ENCODE data around the gene FGL2. TPM values are rescaled to one million over a fixed set of nuclear protein-coding genes. Genes with fewer than 3 reads are reported as not detected.

The FGL2 gene
- total RNA-seq, result 8.1 TPM
- 10 to 100 TPM in 3 of 4 donors, 1 to 10 TPM in 1; 6.2 to 14.2 (median 10.8) TPM for polyA plus RNA-seq

- no peaks in the 10 kb centered on the region for H3K9me3 ChIP-seq (ENCODE audit: control insufficient read depth in 2 of 2, low read length in 2 of 2)
- ATAC-seq (ENCODE audit: low read depth in 2 of 2) (peak; percentile 76), DNase-seq (peak; percentile 22 to 69 (median 41))
- peak within 1 kb of the TSS; percentile 72 for H3K27ac ChIP-seq (ENCODE audit: insufficient read depth, low read length, poor library complexity, severe bottlenecking)
- Mint-ChIP-seq H3K36me3 (peaks cover 4% of the 10 kb centered on the region), H3K27ac (peak within 1 kb of the TSS; percentile 87 to 98 (median 93)), H3K9me3 (no peaks in the 10 kb centered on the region), H3K4me1 (peaks cover 11 to 63% (median 40%) of the 10 kb centered on the region in 4 donors), H3K4me3 (peak within 1 kb of the TSS; percentile 84 to 98 (median 91)), H3K27me3 (no peaks in the 10 kb centered on the region)
- H3K4me3 ChIP-seq (ENCODE audit: low read depth, low read length), result peak within 1 kb of the TSS; percentile 91
- H3K4me1 ChIP-seq (ENCODE audit: control insufficient read depth, insufficient read depth, low read length, poor library complexity, severe bottlenecking), result peaks cover 48% of the 10 kb centered on the region
- no peaks in the 10 kb centered on the region for H3K36me3 ChIP-seq (ENCODE audit: control insufficient read depth, insufficient read depth, low read length)
- H3K27me3 ChIP-seq (ENCODE audit: control insufficient read depth, insufficient read depth, low read length), result no peaks in the 10 kb centered on the region
Measured at GRCh38 chr7:77199013-77199966, at the start of gene FGL2. Gene FGL2 (minus strand): TSS chr7:77199819. CDS start chr7:77199793, 26 bp downstream.

- no peak for ATAC-seq (ENCODE audit: low read depth in 2 of 2)
- Mint-ChIP-seq H3K36me3 (peaks cover 9% of the 10 kb centered on the region), H3K27me3 (no peaks in the 10 kb centered on the region)
Measured at GRCh38 chr7:77248154-77248553, 48.5 kb upstream of the FGL2 start.

GRCh38 chr7:77247206-77247850 is 47.7 kb upstream of the FGL2 start:
- ATAC-seq (ENCODE audit: low read depth in 2 of 2) (peak; percentile 93 to 95), DNase-seq (peak; percentile 76 to 90 (median 82))
- Mint-ChIP-seq H3K4me3 (no peak overlapping the region), H3K36me3 (peaks cover 15% of the 10 kb centered on the region), H3K27ac (no peak overlapping the region), H3K9me3 (no peaks in the 10 kb centered on the region), H3K4me1 (no peaks in the 10 kb centered on the region), H3K27me3 (no peaks in the 10 kb centered on the region)
- no peak overlapping the region for H3K4me3 ChIP-seq (ENCODE audit: low read depth, low read length)
- H3K27me3 ChIP-seq (ENCODE audit: control insufficient read depth, insufficient read depth, low read length), result no peaks in the 10 kb centered on the region
- H3K27ac ChIP-seq (ENCODE audit: insufficient read depth, low read length, poor library complexity, severe bottlenecking), result no peak overlapping the region
- peaks cover 2% of the 10 kb centered on the region for H3K36me3 ChIP-seq (ENCODE audit: control insufficient read depth, insufficient read depth, low read length)
- no peaks in the 10 kb centered on the region for H3K9me3 ChIP-seq (ENCODE audit: control insufficient read depth in 2 of 2, low read length in 2 of 2)
- no peaks in the 10 kb centered on the region for H3K4me1 ChIP-seq (ENCODE audit: control insufficient read depth, insufficient read depth, low read length, poor library complexity, severe bottlenecking)

More at GRCh38 chr7:77248154-77248553, 48.5 kb upstream of the FGL2 start:
- DNase-seq, result no peak
- no peaks in the 10 kb centered on the region for H3K4me1 Mint-ChIP-seq
- Histone ChIP-seq H3K4me3 (ENCODE audit: low read depth, low read length) (no peak overlapping the region), H3K4me1 (ENCODE audit: control insufficient read depth, insufficient read depth, low read length, poor library complexity, severe bottlenecking) (no peaks in the 10 kb centered on the region), H3K9me3 (ENCODE audit: control insufficient read depth in 2 of 2, low read length in 2 of 2) (no peaks in the 10 kb centered on the region), H3K27me3 (ENCODE audit: control insufficient read depth, insufficient read depth, low read length) (no peaks in the 10 kb centered on the region), H3K27ac (ENCODE audit: insufficient read depth, low read length, poor library complexity, severe bottlenecking) (no peak overlapping the region), H3K36me3 (ENCODE audit: control insufficient read depth, insufficient read depth, low read length) (no peaks in the 10 kb centered on the region)
- no peak overlapping the region for H3K27ac Mint-ChIP-seq
- no peaks in the 10 kb centered on the region for H3K9me3 Mint-ChIP-seq
- H3K4me3 Mint-ChIP-seq, result no peak overlapping the region

- DNase-seq (no peak), ATAC-seq (ENCODE audit: low read depth in 2 of 2) (no peak)
- no peak overlapping the region for H3K4me3 ChIP-seq (ENCODE audit: low read depth, low read length)
- peaks cover 2% of the 10 kb centered on the region for H3K36me3 ChIP-seq (ENCODE audit: control insufficient read depth, insufficient read depth, low read length)
- H3K27ac ChIP-seq (ENCODE audit: insufficient read depth, low read length, poor library complexity, severe bottlenecking), result no peak overlapping the region
- no peaks in the 10 kb centered on the region for H3K9me3 ChIP-seq (ENCODE audit: control insufficient read depth in 2 of 2, low read length in 2 of 2)
- Mint-ChIP-seq H3K4me3 (no peak overlapping the region), H3K27me3 (no peaks in the 10 kb centered on the region), H3K9me3 (no peaks in the 10 kb centered on the region), H3K36me3 (peaks cover 17% of the 10 kb centered on the region), H3K4me1 (peaks cover 0 to 2% (median 0%) of the 10 kb centered on the region in 4 donors), H3K27ac (peak overlapping the region in 1 of 3 donors; percentile 4)
- no peaks in the 10 kb centered on the region for H3K4me1 ChIP-seq (ENCODE audit: control insufficient read depth, insufficient read depth, low read length, poor library complexity, severe bottlenecking)
- H3K27me3 ChIP-seq (ENCODE audit: control insufficient read depth, insufficient read depth, low read length), result no peaks in the 10 kb centered on the region
Measured at GRCh38 chr7:77246026-77246640, 46.5 kb upstream of the FGL2 start.

GRCh38 chr7:77245015-77245755 is 45.6 kb upstream of the FGL2 start:
- H3K27me3 ChIP-seq (ENCODE audit: control insufficient read depth, insufficient read depth, low read length), result no peaks in the 10 kb centered on the region
- peaks cover 2% of the 10 kb centered on the region for H3K36me3 ChIP-seq (ENCODE audit: control insufficient read depth, insufficient read depth, low read length)
- H3K4me1 ChIP-seq (ENCODE audit: control insufficient read depth, insufficient read depth, low read length, poor library complexity, severe bottlenecking), result no peaks in the 10 kb centered on the region
- DNase-seq (no peak), ATAC-seq (ENCODE audit: low read depth in 2 of 2) (no peak)
- H3K27me3 Mint-ChIP-seq, result no peaks in the 10 kb centered on the region
- no peak overlapping the region for H3K4me3 ChIP-seq (ENCODE audit: low read depth, low read length)
- no peak overlapping the region for H3K4me3 Mint-ChIP-seq
- H3K36me3 Mint-ChIP-seq, result peaks cover 17% of the 10 kb centered on the region
- no peaks in the 10 kb centered on the region for H3K9me3 ChIP-seq (ENCODE audit: control insufficient read depth in 2 of 2, low read length in 2 of 2)
- H3K27ac Mint-ChIP-seq, result no peak overlapping the region
- H3K9me3 Mint-ChIP-seq, result no peaks in the 10 kb centered on the region
- peaks cover 0 to 3% (median 0%) of the 10 kb centered on the region in 4 donors for H3K4me1 Mint-ChIP-seq
- H3K27ac ChIP-seq (ENCODE audit: insufficient read depth, low read length, poor library complexity, severe bottlenecking), result no peak overlapping the region

- no peaks in the 10 kb centered on the region for H3K9me3 ChIP-seq (ENCODE audit: control insufficient read depth in 2 of 2, low read length in 2 of 2)
- H3K9me3 Mint-ChIP-seq, result no peaks in the 10 kb centered on the region
- no peak for ATAC-seq (ENCODE audit: low read depth in 2 of 2)
- no peaks in the 10 kb centered on the region for H3K27me3 ChIP-seq (ENCODE audit: control insufficient read depth, insufficient read depth, low read length)
- H3K4me3 ChIP-seq (ENCODE audit: low read depth, low read length), result no peak overlapping the region
- no peak overlapping the region for H3K27ac Mint-ChIP-seq
- DNase-seq, result no peak
- H3K27ac ChIP-seq (ENCODE audit: insufficient read depth, low read length, poor library complexity, severe bottlenecking), result no peak overlapping the region
- peaks cover 2% of the 10 kb centered on the region for H3K36me3 ChIP-seq (ENCODE audit: control insufficient read depth, insufficient read depth, low read length)
- H3K4me1 ChIP-seq (ENCODE audit: control insufficient read depth, insufficient read depth, low read length, poor library complexity, severe bottlenecking), result peaks cover 4% of the 10 kb centered on the region
- no peak overlapping the region for H3K4me3 Mint-ChIP-seq
- H3K36me3 Mint-ChIP-seq, result peaks cover 17% of the 10 kb centered on the region
- peaks cover 0 to 8% (median 3%) of the 10 kb centered on the region in 4 donors for H3K4me1 Mint-ChIP-seq
- no peaks in the 10 kb centered on the region for H3K27me3 Mint-ChIP-seq
Measured at GRCh38 chr7:77244222-77244934, 44.8 kb upstream of the FGL2 start.

Measured in CD4-positive, CD25-positive, alpha-beta regulatory T cell (primary cell).